Islet of Langerhans (tissue), 1 donor: ENCODE data around the gene SCYGR7.
"Not testable (repeated sequence)": the region's sequence is repeated elsewhere in the genome, so short reads cannot be mapped to it uniquely, and the experiment has no call there.

ENCODE experiments used
- FAIRE-seq: peaks from one replicate; lab custom pipeline; 2011; peaks lifted over from hg19 to GRCh38; lab: Jason Lieb, UNC

SCYGR7 gene

GRCh38 chr2:227728035-227728434, at the start of gene SCYGR7:
Gene SCYGR7 (plus strand): TSS chr2:227728335. CDS start chr2:227728335, 0 bp downstream.
- FAIRE-seq = no peak

- no peak for FAIRE-seq
Measured at GRCh38 chr2:227684258-227684657, 43.9 kb upstream of the SCYGR7 start.

GRCh38 chr2:227687189-227687588, 40.9 kb upstream of the SCYGR7 start:
- FAIRE-seq = no peak

- no peak for FAIRE-seq
Measured at GRCh38 chr2:227696990-227697679, 31.0 kb upstream of the SCYGR7 start.

GRCh38 chr2:227701556-227701955, 26.6 kb upstream of the SCYGR7 start:
- FAIRE-seq = no peak

GRCh38 chr2:227703280-227703732, 24.8 kb upstream of the SCYGR7 start:
- no peak for FAIRE-seq

- FAIRE-seq = no peak
Measured at GRCh38 chr2:227703961-227704360, 24.2 kb upstream of the SCYGR7 start.

- FAIRE-seq = no peak
Measured at GRCh38 chr2:227706859-227707258, 21.3 kb upstream of the SCYGR7 start.

- FAIRE-seq = no peak
Measured at GRCh38 chr2:227707390-227707789, 20.7 kb upstream of the SCYGR7 start.

- no peak for FAIRE-seq
Measured at GRCh38 chr2:227710986-227711385, 17.1 kb upstream of the SCYGR7 start.

GRCh38 chr2:227713291-227713690, 14.8 kb upstream of the SCYGR7 start:
- FAIRE-seq = no peak

- no peak for FAIRE-seq
Measured at GRCh38 chr2:227716501-227716900, 11.6 kb upstream of the SCYGR7 start.

GRCh38 chr2:227717687-227718567, 10.2 kb upstream of the SCYGR7 start, which contains the start of gene SLC19A3:
Gene SLC19A3 (minus strand): TSS chr2:227718028. CDS start chr2:227702318, 15,710 bp downstream.
- no peak for FAIRE-seq

- no peak for FAIRE-seq
Measured at GRCh38 chr2:227719641-227720040, 8.5 kb upstream of the SCYGR7 start.

- FAIRE-seq = no peak
Measured at GRCh38 chr2:227720680-227721079, 7.5 kb upstream of the SCYGR7 start.

- FAIRE-seq = not testable (repeated sequence)
Measured at GRCh38 chr2:227722821-227723220, 5.3 kb upstream of the SCYGR7 start.

- no peak for FAIRE-seq
Measured at GRCh38 chr2:227724394-227725039, 3.6 kb upstream of the SCYGR7 start, which contains the start of gene SCYGR6. Gene SCYGR6 (minus strand): TSS chr2:227724757. CDS start chr2:227724757, 0 bp downstream.

GRCh38 chr2:227739351-227739750, 11.2 kb downstream of the SCYGR7 start:
- no peak for FAIRE-seq

GRCh38 chr2:227740705-227741104, 12.6 kb downstream of the SCYGR7 start:
- FAIRE-seq = not testable (repeated sequence)

GRCh38 chr2:227745594-227745993, 17.5 kb downstream of the SCYGR7 start, which contains the start of gene SCYGR8:
Gene SCYGR8 (plus strand): TSS chr2:227745894. CDS start chr2:227745894, 0 bp downstream.
- FAIRE-seq = no peak

- no peak for FAIRE-seq
Measured at GRCh38 chr2:227748079-227748478, 19.9 kb downstream of the SCYGR7 start.

- not testable (repeated sequence) for FAIRE-seq
Measured at GRCh38 chr2:227756261-227756660, 28.1 kb downstream of the SCYGR7 start.
